NCI-H2196 (cell line): Measurements from ENCODE around the gene PARD3B.

Experiments used
- DNase-seq: peaks from one replicate; lab custom pipeline; 2025; ENCODE audit not compliant: unreplicated experiment; lab: John Stamatoyannopoulos, UW

PARD3B gene

DNA sequence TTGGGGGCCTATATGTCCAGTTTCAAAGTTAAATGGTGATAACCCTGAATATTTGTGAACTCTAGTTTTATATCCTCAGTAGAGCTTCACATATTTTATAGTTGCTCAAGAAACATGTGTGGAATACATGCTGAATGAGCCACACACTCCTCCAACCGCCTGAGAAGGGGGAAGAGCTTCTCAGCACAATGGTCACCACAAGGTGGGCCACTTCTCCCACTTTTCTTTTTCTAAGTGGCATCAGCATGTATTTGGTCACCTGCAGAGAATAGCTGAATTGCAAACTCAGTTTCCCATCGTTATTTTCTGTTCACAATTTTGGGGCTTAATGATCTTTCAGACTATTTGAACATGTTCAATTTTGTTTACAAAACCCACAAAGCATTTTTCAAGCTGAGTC, 340.5 kb downstream of the PARD3B start:
- DNase-seq, result no peak

- no peak for DNase-seq
Observed at GRCh38 chr2:204886713-204887112, 341.4 kb downstream of the PARD3B start.

DNA sequence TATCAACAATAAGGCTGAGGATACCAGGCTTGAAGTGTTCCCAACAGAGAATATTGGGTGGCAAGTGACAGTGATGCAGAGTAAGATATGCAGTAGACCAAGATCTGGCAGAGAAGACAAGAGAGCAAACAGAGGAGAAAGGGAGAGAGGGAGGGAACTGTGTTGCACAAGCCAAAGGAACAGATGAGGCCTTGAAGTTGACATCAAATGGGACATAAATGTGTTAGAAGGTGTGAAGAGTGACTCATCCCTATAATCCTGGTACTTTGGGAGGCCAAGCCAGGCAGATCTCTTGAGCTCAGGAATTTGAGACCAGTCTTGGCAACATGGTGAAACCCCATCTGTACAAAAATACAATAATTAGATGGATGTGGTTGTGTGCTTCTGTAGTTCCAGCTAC, 342.9 kb downstream of the PARD3B start:
- DNase-seq, result no peak

GRCh38 chr2:204890680-204891079, 345.4 kb downstream of the PARD3B start:
- DNase-seq, result no peak

DNA sequence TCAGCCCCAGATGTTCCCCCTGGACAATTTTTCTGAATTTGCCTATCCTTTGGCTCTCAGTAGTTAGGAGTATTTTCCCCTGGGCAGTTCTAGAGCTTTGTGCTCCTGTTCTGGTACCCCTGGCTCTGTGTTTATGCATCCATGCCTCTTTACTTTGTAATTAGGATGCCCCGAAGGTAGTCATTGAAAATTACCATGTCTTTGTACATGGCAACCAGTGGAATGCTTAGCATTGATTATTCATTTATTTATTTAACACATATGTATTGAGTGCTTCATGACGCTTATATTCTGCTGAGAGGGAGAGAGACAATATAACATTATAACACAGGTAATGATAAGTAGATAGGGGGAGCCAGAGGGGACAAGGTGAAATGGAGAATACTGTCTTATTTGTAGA, 346.5 kb downstream of the PARD3B start:
- DNase-seq, result no peak

GRCh38 chr2:204892506-204893255, 347.4 kb downstream of the PARD3B start:
- DNase-seq, result no peak

DNA sequence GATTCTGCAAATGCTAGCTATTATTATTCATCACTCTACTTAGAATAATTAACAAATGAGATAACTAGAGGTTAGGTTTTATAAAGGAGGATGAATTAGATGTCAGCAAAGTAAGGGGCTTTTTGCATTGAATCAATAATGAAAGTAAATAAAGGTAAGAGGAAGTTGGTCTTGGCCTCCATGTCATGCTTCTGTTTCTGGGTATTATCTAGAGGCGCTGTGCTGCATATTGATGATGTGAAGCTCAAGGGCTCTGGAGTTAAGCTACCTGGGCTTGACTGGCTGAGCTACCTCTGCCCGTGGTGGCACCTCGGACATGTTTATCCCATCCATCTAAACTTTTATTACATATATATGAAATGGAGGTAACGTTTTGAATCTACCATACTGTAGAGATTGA, 350.9 kb downstream of the PARD3B start:
- no peak for DNase-seq

DNA sequence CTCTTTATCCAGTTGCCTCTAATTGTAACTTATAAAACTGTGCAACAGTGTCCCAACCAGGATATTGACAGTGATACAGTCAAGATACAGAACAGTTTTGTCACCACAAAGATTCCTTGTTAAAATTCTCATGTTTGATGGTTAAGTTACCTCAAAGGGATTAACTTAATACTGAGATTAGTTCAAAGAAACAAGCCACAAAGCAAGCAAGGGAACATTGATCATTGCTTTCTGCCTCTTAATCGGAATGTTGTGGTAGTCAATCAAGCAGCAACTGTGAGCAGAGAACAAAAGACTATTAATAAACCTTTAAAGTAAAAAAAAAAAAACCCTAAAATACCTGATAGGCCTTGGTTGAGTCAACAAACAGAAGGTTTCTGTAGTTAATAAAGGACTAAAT, 352.3 kb downstream of the PARD3B start:
- DNase-seq, result no peak

DNA sequence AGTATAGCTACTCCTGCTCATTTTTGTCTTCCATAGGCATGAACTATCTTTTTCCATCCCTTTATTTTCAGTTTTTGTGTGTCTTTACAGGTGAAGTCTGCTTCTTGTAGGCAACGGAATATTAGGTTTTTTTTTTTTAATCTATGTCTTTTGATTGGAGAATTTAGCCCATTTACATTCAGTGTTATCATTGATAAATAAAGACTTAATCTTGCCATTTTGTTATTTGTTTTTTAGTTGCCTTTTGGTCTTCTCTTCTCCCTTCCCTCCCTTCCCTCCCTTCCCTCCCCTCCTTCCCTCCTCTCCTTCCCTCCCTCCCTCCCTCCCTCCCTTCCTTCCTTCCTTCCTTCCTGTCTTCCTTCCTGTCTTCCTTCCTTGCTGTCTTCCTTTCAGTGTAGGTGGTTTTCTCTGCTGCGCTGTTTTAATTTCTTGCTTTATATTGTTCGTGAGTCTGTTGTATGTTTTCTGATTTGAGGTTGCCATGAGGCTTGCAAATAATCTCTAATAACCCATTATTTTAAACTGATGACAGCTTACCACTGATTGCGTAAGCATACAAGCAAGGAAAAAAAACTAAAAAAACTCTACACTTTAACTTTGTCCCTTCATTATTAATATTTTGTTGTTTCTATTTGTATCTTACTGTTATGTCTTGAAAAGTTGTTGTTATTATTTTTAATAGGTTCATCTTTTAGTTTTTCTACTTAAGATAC, 353.8 kb downstream of the PARD3B start:
- DNase-seq, result no peak

DNA sequence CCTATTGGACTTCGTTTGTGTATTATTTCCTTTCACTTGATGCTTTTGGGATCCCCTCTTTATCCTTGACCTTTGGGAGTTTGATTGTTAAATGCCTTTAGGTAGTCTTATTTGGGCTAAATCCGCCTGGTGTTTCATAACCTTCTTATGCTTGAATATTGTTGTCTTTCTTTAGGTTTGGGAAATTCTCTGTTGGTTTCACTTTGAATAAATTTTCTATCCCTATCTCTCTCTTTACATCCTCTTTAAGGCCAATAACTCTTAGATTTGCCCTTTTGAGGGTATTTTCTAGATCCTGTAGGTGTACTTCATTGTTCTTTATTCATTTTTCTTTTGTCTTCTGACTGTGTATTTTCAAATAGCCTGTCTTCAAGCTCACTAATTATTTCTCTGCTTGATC, 354.7 kb downstream of the PARD3B start:
- no peak for DNase-seq

GRCh38 chr2:204900487-204900886, 355.2 kb downstream of the PARD3B start:
- no peak for DNase-seq

- no peak for DNase-seq
Observed at GRCh38 chr2:204900910-204901309, 355.6 kb downstream of the PARD3B start.

DNA sequence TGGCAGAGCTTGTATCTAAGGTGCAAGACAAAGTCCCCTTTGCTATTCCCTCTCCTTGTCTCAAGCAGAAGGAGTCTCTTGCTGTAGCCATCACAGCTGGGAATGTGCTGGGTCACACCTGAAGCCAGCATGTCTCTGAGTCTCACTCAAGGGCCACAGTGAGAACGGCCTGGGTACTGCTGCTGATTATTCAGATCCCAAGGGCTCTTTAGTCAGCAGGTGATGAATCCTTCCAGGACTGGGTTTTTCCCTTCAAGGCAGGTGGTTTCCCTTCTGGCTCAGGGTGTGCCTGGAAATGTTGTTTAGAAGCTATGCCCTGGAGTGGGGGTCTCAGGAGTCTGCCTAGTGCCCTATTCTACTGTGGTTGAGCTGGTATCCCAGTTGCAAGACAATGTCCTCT, 356.3 kb downstream of the PARD3B start:
- DNase-seq, result no peak

DNA sequence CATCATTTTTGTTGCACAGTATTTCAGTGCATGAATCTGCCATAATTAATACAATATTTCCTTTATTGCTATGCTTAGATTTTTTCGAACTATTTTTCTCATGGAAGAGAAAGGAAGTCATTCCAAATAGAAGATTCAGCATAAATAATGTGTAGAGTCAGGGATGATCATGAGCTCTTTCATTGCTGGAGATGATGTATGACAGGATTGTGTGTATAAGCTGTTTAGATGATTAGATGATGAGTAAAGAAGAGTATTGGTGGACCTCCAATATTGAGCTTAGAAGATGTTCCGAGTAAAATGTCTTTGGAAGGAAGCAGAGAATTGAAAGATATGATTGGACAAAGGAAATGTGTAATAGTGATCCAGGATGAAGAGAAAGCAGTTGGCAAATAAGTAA, 364.5 kb downstream of the PARD3B start:
- no peak for DNase-seq

DNA sequence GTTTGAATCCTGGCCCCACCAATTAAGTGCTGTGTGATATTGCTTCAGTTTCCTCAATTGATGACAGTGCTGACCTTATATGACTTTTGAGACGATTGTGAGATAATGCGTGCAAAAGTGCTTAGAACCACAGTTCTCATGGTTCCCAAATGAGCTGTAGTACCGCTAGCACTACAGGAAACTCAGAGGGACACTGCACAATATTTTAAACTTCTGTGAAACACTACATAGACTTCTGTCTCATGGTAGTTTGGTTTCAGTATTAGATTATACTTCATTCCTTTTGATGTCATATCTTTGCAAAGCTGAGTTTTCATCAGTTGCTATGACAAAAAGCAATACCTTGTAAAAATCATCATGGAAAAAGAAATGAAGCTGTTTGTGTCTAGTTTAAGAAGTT, 368.0 kb downstream of the PARD3B start:
- no peak for DNase-seq

DNA sequence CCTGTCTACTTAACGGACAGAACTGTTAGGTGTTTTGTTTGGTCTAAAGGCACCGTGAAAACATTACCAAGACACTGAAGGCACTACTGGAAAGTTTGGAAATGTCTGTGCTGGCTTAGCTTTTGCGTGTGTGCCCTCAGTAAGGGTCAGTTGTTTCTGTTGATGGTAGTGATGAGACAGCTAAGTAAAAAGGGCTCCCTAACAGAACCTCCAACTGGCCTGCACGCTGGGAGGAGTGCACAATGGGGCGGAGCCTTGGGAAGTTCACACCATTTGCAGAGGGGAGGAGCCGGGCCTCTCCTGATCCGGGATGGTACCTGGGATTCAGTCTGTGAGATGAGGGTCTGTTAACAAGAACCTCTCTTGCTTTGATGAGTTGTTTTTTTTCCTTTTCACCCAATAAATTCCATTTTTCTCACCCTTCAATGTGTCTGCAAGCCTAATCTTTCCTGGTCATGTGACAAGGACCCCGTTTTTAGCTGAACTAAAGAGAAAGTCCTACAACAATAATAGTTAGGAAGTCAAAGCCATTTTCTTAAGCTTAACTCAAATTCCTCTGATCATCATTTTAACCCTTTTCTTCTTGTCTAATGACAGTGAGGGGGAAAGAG, 368.7 kb downstream of the PARD3B start:
- DNase-seq, result no peak

- no peak for DNase-seq
Observed at GRCh38 chr2:204914708-204915107, 369.4 kb downstream of the PARD3B start.

- DNase-seq, result no peak
Observed at GRCh38 chr2:204917089-204917701, 371.9 kb downstream of the PARD3B start.

DNA sequence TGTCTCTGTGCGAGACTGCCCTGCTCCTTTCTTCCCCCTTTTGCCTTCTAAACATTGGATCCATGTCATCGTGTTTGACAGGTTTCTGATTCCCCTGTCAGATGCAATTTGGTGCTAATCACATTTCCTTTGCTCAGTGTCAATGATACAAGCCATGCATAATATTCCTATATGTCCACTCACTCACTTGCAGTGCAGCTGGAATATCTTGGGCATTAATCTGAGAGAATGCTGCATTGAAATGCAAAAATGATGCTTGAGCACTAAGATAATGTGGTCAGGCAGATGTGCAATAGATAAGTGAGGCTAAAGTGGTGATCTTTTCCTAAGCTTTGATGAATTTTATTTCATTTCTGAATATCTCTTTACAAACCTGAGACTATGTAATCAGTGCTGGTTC, 375.5 kb downstream of the PARD3B start:
- no peak for DNase-seq

DNA sequence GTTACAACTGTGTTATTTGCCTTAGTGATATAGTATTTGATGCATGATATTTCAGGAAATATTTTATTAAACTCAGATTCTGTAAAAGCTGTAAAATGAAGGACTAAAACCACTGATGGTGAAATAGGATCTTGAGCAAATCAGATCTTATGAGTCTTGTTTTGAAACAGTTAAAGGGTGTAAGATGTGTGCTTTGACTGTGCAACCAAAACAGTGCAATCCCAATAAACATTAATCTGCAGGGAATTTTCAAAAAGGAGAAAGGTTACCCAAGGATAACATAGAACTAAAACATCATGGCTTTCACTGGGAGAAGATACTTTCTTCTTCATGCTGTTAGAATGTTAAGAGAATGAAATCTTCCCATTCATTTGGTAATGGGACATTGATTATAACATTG, 378.7 kb downstream of the PARD3B start:
- DNase-seq, result no peak

- DNase-seq, result no peak
Observed at GRCh38 chr2:204931562-204931961, 386.3 kb downstream of the PARD3B start.
